HG03025 (cell line): ENCODE results near the gene UTF1.

Experiments used
- ATAC-seq: cut with Tn5 transposase; IDR thresholded peaks from one replicate; pipeline ENCODE4 v1.9.1; 2021; ENCODE audit warnings: mild to moderate bottlenecking, moderate library complexity; ENCODE audit not compliant: unreplicated experiment, low FRiP score

The UTF1 gene

GRCh38 chr10:133275684-133276092 is 45.7 kb downstream of the UTF1 start:
- peak; percentile 21 for ATAC-seq

- ATAC-seq = peak; percentile 1
Observed at GRCh38 chr10:133276100-133276434, 46.0 kb downstream of the UTF1 start.

DNA sequence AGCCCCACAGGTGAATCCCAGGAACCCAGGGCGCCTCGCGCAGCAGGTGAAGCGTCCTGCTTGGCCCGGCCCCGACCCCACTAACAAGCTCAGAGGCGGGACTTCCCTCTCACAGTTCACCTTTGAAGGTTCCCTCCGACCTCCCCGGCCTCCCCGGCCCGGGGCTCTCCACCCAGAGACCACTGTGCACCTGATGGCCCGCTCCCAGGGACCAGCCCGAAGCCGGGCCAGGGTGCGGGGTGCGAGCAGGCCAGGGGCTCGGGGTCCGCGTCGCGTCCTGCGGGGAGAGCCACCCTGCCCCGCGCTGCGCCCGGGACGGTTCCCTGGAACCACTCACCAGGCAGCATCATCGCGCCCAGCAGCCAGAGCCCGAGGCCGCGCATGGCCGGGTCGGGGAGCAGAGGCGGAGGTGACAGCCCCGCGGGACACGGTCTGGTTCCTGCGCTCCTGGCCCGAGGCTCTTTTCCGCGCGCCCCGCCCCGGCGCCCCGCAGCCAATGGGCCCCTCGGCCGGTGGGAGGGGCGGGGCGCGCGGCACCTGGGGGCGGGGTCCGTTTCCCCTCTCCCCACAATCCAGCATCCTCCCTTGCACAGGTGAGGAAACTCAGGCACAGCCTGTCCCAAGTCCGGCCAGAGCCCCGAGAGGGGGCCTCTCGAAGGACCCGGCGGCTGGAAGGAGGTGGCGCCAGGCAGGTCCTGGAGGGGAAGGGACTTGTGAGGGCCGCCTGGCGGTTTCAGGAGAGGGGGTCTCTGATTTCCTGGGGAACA is 46.6 kb downstream of the UTF1 start, which contains the start of gene ADAM8:
TSS of gene ADAM8 (minus strand) at position 434 of the 767 bp plus-strand sequence. CDS start at position 383, 51 bp downstream.
- ATAC-seq = peak; percentile 28

DNA sequence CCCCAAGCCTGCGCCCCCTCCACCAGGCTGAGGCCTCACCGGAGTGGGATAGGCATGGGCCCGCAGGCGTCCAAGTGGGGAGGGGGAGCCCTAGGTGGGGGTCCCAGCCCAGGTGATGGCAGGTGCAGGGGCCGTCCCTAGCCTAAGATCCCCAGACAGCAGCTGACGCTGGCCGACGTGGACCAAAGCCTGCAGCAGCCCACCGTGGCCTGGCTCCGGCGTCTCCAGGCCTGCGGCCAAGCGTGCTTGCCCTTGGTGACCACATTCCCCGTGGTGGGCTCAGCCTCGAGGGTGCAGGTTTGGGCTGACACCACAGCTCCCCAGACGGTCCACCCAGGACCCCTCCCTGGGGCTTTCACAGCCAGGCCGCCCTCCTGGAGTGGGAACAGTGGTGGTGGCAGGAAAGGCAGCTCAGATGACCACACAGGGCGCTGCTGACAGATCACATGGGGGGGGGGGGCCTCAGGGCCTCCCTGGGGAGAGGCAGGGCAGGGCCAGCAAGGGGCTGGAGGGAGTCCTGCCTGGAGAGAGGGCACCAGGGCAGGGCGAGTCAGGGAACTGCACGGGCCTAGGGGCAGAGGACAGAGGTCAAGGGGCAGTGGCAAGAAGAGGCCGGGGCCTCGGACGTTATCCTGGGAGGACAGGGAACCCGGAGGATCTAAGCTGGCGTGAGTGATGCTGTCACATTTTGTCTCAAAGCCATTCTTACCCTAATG is 47.4 kb downstream of the UTF1 start:
- no peak for ATAC-seq

DNA sequence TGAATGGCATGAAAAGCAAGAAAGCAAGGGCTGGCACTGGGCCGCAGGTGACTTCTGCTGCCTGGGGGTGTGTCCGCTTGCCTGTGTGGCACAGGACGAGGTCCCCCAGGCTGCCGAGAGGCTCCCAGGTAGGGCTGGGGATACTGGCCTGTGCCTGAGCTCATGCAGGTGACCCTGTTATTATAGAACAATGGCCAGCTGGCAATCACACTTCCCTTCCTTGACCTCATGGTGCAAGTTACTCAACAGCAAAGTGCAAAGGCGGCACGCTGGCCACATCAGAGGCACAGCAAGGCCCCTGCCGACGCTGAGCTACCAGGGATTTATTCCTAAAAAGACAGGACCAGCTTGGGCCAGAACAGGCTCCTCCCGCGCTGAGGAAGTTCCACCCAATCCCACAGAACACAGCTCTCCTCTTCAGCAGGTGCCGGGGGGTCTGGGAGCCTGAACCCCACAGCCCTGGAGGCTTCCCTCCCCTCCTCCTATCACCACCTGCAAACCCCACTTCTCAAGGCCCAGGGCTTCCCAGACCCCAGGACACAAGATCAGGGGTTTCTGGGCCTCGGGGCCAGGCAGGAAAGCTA is 48.1 kb downstream of the UTF1 start:
- ATAC-seq = no peak

DNA sequence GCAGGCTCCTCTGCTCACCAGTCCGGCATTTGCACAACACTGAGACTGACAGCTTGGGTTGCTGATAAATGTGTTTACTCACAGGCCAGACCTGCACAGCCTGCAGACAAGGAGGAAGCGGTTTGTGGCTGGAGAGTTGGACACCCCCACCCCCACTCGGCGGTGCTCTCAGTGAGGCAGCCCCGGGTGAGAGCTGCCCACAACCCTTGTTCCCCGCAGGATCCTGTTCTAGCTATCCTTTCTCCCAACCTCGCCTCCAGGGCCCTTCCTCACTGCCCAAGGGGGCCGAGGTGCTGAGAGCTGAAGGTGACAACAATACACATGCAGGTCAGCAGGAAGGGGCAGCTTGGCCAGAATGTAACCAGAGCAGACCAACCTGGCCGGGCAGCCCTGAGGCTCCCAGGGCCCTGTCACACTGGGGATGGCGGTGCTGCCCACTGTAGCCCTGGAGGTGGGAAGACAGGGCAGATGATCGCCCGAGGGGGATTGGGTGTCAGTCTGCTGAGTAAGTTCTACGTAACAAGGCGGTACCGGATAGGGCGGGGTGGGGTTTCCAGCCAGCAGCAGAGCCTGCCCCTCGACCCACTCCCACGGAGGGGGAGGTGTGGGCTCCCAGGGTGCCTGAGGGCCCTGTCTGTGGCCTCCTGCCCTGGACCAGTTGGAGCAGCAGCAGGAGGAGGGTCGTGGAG is 48.7 kb downstream of the UTF1 start:
- peak; percentile 31 for ATAC-seq

DNA sequence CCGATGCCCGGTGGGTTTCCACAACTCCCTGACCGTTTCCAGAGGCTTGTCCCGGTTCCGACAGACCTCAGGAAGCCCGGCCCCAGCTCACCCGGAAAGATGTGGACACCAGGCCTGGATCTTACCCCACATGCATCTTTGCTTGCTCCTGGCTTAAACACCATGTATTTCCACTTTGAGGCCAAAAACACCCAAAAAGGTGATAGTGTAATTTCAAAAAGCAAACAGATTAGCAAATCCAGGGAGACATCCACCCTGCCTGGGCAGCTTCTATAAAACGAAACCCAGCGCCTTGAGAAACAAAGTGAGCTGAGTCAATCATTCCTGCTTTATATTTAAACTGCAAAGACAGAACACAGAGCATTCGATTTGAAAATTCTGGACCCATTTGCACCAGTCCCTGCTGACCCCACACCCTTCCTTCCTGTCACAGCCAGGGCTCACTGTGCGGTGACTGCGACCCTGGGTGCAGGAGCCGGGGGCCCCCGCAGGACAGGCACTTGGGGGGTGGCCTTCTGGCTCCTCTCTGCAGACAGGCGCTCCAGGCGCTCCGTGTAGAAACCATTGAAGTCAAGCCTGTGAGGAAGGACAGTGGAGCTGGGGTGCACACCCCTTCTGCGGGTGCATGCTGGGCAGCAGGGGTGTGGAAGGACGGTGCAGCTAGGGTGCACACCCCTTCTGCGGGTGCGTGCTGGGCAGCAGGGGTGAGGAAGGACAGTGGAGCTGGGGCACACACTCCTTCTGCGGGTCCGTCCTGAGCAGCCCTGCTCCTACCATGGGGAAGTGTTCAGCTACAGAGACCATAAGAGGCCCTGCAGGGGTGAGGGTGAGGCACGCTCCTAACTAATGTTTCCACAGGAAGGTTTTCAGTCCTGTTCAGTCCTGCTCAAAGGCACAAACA is 49.6 kb downstream of the UTF1 start:
- ATAC-seq = no peak

- ATAC-seq = no peak
Observed at GRCh38 chr10:133280391-133281059, 50.5 kb downstream of the UTF1 start.

DNA sequence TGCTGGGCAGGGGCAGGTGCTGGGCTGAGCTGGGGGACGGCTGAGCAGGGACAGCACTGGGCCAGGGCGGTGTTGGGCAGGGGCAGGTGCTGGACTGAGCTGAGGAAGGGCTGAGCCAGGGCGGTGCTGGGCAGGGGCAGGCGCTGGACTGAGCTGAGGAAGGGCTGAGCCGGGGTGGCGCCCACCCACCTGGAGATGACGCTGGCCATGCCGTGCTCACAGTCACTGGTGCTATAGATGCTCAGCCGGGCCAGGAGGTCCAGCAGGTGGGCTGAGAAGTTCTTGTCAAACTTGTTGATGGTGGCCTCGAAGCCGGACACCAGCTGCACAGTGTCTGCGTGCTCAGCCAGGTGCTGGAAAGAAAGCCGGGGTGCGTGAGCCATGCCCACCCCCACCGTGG is 51.1 kb downstream of the UTF1 start:
- no peak for ATAC-seq
